Testis (tissue), 2 donors: ENCODE data around the gene RNF113A.

Experiments
- CTCF ChIP-seq, 3 experiments: fragments of 450-650 bp in 2 of 3; fragments of 200-600 bp in 1 of 3; sonication (generic) in 1 of 3; IDR thresholded peaks; one replicate each; pipeline ENCODE4 v1.5.1; 2016 to 2019; ENCODE audit warnings: antibody characterized with exemption in 3 of 3, mild to moderate bottlenecking in 2 of 3, moderate library complexity in 1 of 3
- POLR2A ChIP-seq: fragments of 450-650 bp; IDR thresholded peaks from one replicate; pipeline ENCODE4 v1.6.1; 2017; ENCODE audit warnings: antibody characterized with exemption, mild to moderate bottlenecking, moderate library complexity

- TF ChIP-seq CTCF (IDR thresholded peaks at IDR 0.05) (no peak), POLR2A (no peak)
Measured at GRCh38 chrX:119885554-119886428, 14.3 kb upstream of the RNF113A start.
